GM18507 (cell line): ENCODE measurements around the gene ARMC3.
A peak's percentile ranks its signal among the peaks of the same experiment; 100 is the strongest.

Experiments used
- DNase-seq: peaks from one replicate; pipeline ENCODE4 v3.0.0; 2011; ENCODE audit warnings: low read depth; ENCODE audit not compliant: insufficient read length; ENCODE audit errors: extremely low spot score
- FAIRE-seq: peaks from 2 replicates; lab custom pipeline; 2011; peaks lifted over from hg19 to GRCh38; lab: Jason Lieb, UNC

The ARMC3 gene

DNA sequence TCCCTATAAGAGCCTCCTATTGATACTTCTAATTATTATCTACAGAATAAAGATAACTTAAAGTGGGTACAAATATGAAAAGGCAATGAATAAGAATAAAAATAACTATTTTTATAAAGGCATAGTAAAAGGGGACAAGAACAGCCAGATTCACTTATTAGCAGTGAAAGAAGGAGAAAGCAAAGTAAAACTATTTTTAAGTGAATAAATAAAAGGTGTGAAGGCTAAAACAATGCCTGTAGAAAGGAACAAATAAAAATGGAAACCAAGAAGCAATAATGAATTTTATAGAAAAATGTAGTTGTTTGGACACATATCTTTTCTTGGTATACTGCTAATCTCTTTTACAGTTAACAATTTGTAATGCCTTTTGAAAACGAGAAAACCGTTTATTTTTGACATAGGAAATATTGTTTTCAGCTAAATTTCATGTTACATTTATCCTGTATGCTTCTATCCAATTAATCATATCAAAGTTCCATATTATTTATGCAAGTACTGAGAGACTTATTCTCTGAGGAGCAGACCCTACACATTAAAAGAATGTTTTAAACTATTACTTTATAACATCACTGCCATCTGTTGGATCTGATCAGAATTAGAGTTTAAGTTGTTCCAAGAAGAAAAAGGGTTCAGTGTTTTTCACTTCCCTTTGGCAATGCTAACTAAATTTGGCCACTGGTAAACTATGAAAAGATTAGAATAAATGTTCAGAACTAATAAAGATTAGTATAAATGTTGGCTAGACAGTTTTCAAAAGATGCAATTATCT, 59.1 kb downstream of the ARMC3 start:
- peak; percentile 86 for FAIRE-seq
- no peak for DNase-seq

GRCh38 chr10:22988581-22989360, 60.9 kb downstream of the ARMC3 start:
- DNase-seq (peak; percentile 36), FAIRE-seq (peak; percentile 95)

- DNase-seq, result no peak
- no peak for FAIRE-seq
Observed at GRCh38 chr10:22990443-22990842, 62.6 kb downstream of the ARMC3 start.

DNA sequence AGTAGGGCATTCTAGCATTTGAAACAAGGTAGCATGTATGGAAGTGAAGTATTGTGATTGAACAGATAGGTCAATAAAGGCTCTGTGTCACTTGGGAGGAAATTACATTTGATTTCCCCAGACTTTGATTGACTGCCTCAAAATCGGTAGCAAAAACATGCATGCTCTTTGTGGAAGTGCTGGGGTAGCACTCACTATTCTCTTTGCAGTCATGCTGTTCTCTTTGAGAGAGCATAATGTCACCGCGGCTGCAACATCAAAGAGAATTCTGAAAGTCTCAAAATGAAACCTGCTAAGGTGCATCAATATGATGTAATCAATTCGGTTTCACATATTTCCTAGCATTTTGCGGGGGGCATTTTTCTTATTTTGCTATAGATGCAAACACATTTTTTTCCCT, 64.2 kb downstream of the ARMC3 start:
- DNase-seq (no peak), FAIRE-seq (peak; percentile 62)

- DNase-seq, result no peak
- FAIRE-seq, result no peak
Observed at GRCh38 chr10:22992621-22993020, 64.8 kb downstream of the ARMC3 start.

- DNase-seq (no peak), FAIRE-seq (no peak)
Observed at GRCh38 chr10:22993314-22993713, 65.5 kb downstream of the ARMC3 start.

DNA sequence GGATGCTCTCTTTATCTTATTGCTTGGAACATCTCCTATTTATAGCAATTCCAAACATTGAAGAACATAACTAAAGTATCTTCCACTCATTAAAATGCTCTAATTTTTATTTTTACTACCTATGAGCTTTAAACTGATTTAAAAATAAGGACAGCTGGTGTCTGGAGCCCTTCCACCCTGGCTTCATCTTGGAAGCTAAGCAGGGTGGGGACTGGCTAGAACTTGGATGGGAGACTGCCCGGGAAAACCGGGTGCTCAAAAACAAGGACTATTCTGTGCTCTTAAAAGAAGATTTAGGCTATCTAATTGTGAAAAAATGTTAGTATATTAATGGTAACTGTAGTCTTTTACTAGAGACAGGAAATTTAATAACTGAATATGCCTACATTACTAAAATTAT, 69.2 kb downstream of the ARMC3 start:
- FAIRE-seq, result no peak
- no peak for DNase-seq

- FAIRE-seq, result no peak
- no peak for DNase-seq
Observed at GRCh38 chr10:22998091-22998490, 70.2 kb downstream of the ARMC3 start.

- DNase-seq (no peak), FAIRE-seq (no peak)
Observed at GRCh38 chr10:22999942-23000341, 72.1 kb downstream of the ARMC3 start.

DNA sequence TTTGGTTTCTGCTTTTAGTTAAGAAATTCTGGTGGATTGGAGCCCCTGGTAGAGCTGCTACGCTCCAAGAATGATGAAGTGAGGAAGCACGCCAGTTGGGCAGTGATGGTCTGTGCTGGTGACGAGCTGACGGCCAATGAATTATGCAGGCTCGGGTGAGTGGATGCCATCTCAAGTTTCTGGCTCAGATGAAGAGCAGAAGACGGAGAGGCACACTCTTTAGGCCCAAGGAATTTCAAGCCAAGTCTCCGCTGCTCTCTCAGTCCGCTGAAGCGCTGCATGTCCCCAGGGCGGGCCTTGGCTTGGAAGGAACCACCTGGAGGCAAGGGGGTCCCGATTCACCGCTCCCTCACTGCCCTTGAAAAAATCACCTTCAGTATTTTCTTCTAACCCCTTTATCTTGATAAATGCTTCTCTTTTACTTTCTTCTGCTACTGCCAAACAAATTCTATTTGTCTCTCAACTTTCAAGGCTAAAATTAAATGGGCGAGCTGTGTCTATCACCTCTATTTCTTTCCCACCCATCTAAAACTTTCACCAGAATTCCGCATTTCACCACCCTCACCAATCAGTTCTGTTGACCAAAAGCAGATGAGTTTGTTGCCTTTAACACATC, 74.2 kb downstream of the ARMC3 start:
- DNase-seq (no peak), FAIRE-seq (no peak)

GRCh38 chr10:23005150-23005549, 77.3 kb downstream of the ARMC3 start:
- FAIRE-seq (no peak), DNase-seq (no peak)

DNA sequence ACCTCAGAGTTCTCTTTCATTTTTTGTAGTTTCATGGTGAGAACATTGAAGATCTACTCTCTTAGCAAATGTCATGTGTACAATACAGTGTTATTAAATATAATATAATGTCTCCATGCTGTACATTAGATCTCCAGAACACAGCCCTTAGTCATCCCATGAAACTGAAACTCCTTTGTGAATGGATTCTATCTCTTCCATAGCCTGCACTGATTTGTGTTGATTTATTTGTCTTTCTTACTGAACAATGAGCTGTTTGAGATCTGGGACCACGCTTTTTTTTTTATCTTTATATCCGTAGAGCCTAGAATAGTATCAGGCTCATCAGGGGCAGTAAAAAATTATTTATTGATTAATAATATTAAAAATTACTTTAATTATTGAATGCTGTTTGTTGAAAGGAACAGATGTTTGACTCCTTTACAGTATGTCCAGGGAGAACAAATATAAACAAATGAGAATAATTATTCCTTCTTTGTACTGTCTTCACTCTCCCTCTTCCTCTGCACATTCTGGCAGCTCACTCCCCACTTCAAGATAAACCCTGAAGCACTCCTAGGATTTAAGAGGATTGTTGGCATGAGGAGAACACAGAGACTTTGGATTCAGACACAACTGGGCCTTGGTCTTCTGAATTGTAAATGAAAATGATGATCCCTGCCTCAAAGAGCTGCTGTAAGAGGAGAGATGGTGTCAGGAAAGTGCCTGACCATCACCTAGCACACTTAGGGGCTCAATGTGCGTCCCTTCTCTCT, 85.9 kb downstream of the ARMC3 start:
- FAIRE-seq, result no peak

DNA sequence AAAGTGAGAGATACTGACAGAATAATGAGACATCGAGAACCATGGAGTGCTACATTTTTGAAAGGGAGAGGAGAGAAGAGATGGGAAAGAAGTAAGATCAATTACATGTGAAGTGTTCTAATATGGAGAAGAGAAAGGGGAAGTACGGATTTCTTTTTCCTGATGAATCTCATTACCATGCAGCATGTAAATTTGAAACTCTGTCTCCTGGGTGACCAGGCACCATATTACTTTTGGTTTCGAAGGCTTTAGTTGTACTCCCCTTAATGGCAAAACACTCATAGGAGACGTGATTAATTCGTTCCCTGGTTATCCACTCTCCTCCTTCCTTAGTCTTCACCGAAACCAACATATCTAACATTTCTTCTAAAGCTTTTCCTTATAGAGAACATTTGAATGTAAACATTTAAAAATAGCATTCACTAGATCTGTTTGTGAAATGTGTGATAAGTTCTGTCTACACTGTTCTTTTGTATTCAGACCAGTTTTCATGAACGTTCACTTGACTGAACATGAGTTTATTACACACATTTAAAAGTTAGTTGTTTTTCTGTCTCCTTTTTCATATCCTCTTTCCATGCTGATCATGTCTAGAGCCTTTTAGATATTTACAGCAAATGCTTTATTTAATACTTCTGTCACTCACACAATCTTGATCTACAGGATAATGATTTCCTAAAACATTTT, 87.3 kb downstream of the ARMC3 start:
- peak; percentile 92 for FAIRE-seq
- peak; percentile 18 for DNase-seq

More for the DNA sequence above, 85.9 kb downstream of the ARMC3 start:
- no peak for DNase-seq

DNA sequence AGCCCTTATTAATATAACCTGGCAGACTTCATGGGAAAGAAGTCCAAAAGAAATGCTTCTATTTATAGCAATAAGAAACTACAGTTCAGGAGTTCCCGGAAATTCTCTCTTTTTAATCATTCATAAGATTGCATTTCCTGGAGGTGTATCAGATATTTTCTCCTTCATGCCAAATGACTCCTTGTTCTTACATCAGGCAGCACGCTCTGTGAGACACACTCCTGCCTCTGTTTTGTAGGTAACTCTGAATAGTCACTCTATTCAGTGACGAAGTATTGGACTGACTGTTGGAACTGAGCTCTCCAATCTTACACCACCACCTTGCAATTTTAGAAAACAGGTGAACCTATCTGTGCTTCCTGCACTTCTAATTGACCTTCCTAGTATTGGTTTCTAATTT, 88.8 kb downstream of the ARMC3 start:
- FAIRE-seq (no peak), DNase-seq (no peak)

DNA sequence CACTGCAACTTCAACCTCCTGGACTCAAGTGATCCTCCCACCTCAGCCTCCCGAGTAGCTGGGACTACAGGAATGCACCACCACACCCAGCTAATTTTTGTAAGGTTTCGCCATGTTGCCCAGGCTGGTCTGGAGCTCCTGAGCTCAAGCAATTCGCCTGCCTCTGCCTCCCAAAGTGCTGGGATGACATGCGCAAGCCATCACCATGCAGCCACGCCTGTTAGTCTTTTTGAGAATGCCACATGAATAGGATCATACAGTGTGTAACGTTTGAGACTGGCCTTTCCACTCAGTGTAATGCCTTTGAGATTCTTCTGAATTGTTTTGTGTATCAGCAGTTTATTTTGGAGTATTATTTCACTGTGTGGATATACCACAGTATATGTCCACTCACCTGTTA, 91.8 kb downstream of the ARMC3 start:
- no peak for DNase-seq
- no peak for FAIRE-seq

GRCh38 chr10:23021430-23021829, 93.6 kb downstream of the ARMC3 start:
- FAIRE-seq (no peak), DNase-seq (no peak)

DNA sequence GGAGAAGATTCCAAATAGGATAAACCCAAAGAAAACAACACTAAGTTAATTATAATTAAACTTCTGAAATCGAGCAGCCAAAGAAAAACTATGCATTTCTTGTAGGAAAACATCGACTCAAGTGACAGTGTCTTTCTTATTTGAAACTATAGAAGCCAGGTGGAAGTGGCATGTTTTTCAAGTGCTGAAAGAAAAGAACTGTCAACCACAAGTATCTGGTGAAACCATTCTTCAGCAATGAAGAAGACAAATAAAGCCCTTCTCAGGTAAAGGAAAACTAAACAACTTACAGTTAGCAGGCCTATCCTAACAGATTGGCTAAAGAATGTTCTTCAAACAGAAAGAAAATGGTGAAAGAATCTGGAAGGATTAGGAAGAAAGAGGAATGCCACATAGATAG, 96.1 kb downstream of the ARMC3 start:
- DNase-seq, result no peak

DNA sequence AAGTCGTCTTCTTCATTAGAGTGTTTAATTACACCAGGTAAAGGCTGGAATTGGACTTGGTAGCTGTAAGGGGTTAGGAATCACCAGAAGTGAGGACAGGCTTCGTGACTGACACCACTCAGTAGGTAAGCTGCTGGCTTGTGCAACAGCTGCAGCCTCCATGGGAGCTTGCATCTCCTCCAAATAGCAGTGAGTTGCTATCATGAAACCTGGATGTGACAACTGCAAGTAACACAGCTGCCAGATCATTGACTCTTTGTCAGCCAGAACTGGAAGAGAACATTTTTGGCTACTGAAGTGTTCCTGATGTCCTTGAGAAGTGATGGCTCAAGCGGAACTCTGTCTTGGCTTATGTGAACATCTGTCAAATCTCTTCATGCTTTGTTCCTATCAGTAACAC, 103.5 kb downstream of the ARMC3 start:
- FAIRE-seq (no peak), DNase-seq (no peak)

More for the DNA sequence above, 96.1 kb downstream of the ARMC3 start:
- FAIRE-seq, result no peak

GRCh38 chr10:23034790-23035189, 106.9 kb downstream of the ARMC3 start:
- FAIRE-seq, result no peak

More at GRCh38 chr10:23034790-23035189, 106.9 kb downstream of the ARMC3 start:
- no peak for DNase-seq
